GM13976 (cell line): ENCODE results near the gene SNW1.
A peak's percentile ranks its signal among the peaks of the same experiment; 100 is the strongest.
"Not testable (repeated sequence)": the region's sequence is repeated elsewhere in the genome, so short reads cannot be mapped to it uniquely, and the experiment has no call there.

ENCODE experiments used
- DNase-seq: peaks from one replicate; pipeline ENCODE4 v3.0.0; 2012; ENCODE audit warnings: low spot score
- CTCF ChIP-seq: IDR thresholded peaks from 2 replicates; pipeline ENCODE4 v1.5.1; 2012; ENCODE audit warnings: borderline replicate concordance, mild to moderate bottlenecking; ENCODE audit not compliant: insufficient read depth; ENCODE audit errors: extremely low read depth, missing control alignments, control extremely low read depth
- in situ Hi-C: fragments of 300-500 bp; cut with MboI; formaldehyde crosslinking; loops from one replicate; pipeline ENCODE4 v1.12.0; 2022; ENCODE audit warnings: low sequenced_read_pairs, mixed read lengths, inconsistent platforms; ENCODE audit not compliant: unreplicated experiment

The SNW1 gene

GRCh38 chr14:77752266-77752665 is 8.7 kb downstream of the SNW1 start:
- DNase-seq: no peak
- TF ChIP-seq CTCF: no peak
- in situ Hi-C loops: no loop called here

GRCh38 chr14:77747425-77747824 is 13.5 kb downstream of the SNW1 start:
- DNase-seq, in situ Hi-C loops: not testable (repeated sequence)

- no peak for DNase-seq
- in situ Hi-C loops: no loop called here
- TF ChIP-seq CTCF: no peak
These were observed 14.8 kb downstream of the SNW1 start for GRCh38 chr14:77746064-77746702.

GRCh38 chr14:77741438-77741837 is 19.5 kb downstream of the SNW1 start:
- no peak for DNase-seq
- in situ Hi-C loops: no loop called here

GRCh38 chr14:77738559-77739250 is 22.3 kb downstream of the SNW1 start:
- no peak for TF ChIP-seq CTCF
- DNase-seq: peak; percentile 37
- in situ Hi-C loops: no loop called here

More at GRCh38 chr14:77741438-77741837, 19.5 kb downstream of the SNW1 start:
- TF ChIP-seq CTCF: no peak

- in situ Hi-C loops: no loop called here
- TF ChIP-seq CTCF: no peak
- DNase-seq: no peak
These were observed 29.9 kb downstream of the SNW1 start for GRCh38 chr14:77730976-77731497.

GRCh38 chr14:77722301-77722700 is 38.7 kb downstream of the SNW1 start:
- in situ Hi-C loops: no loop called here
- TF ChIP-seq CTCF: no peak
- no peak for DNase-seq
